Esophagus muscularis mucosa (tissue), 3 donors: ENCODE results near the gene P2RY8.

ENCODE experiments used
- EP300 ChIP-seq: sonication (generic); formaldehyde crosslinking; IDR thresholded peaks from one replicate; pipeline ENCODE4 v1.6.1; 2017; ENCODE audit warnings: antibody characterized with exemption
- POLR2AphosphoS5 ChIP-seq, 2 donors: sonication (generic); formaldehyde crosslinking; IDR thresholded peaks; one replicate each; pipeline ENCODE4 v1.6.1; 2017; ENCODE audit warnings: antibody characterized with exemption in 2 of 2

DNA sequence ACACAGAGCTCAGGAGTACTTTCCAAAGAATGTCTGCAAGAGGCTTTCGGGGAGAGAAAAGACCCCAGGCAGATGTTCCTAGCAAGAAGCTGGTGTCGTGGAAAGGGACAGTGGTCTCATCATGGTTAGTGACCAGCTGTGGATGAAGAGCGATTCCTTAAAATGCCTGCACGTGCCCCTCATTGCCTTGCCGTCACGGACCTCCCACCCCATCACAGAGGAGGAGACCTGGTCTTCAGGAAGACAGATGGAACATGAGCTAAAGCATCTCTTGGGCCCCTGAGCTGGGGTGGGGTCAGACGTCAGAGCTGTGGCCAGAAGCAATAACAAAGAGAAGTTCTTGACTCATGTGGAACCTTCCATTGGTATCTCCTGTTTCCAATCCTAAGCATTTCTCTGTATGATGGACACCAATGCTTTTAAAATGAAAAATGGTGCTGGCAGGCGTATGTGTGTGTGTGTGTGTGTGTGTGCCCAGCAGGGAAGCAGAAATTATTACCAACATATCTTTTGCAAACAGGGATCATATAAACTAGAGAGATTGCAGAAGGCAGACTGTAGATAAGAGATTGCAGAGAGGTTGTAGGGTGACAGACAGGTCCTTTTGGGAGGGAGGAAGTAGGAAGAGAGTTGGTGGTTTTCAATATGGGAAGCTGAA, 59.1 kb downstream of the P2RY8 start:
- TF ChIP-seq EP300 (no peak), POLR2AphosphoS5 (IDR thresholded peaks at IDR 0.05) (no peak)
